ENCODE results near the gene SORCS3. TPM values are rescaled to one million over a fixed set of nuclear protein-coding genes. Genes with fewer than 3 reads are reported as not detected.

The SORCS3 gene
- total and polyA plus RNA-seq, 4 donors: 0.93 TPM; not detected in 3

DNA sequence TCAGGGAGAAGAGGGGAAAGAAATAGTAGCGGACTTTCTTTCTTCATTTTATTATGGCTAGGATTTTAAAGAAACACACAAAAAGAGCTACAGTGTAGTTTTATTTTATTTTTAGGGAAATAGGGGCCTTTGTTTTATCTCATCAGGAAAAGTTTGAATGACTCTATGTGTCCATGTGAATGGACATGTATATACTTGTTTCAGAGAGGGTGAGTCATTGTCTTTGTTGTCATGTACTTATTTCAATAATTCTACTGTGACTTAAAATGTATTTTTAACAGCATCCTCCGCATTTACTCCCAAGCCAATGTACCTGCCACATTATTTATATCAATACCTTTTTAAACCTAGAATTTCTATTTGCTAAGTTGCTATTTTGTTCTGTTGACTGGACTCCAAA lies 569.5 kb downstream of the SORCS3 start (continued):
- TF ChIP-seq RXRA (IDR thresholded peaks at IDR 0.05): no peak

DNA sequence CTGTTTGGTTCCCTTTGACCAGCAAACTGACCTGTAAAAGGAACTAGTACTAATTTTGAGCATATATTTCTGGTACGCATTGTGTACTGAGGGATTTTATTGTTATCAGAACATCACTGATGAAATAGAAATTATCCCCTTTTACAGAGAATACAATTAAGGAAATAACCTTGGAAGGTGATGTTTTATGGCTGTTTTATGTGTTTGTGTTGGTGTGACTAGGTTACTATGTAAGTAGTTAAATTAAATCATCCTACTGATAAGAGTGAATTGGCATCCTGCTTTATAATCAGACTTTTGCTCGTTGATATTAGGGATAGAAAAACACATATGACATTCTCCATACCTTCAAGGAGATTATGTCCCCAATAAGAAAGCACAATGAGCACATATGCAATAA lies 596.6 kb downstream of the SORCS3 start:
- no peaks in the 10 kb centered on the region for H3K4me1 ChIP-seq (ENCODE audit: control insufficient read depth in 4 of 4, insufficient read depth in 4 of 4, low read length in 3 of 4)
- no peaks in the 10 kb centered on the region for H3K36me3 ChIP-seq (ENCODE audit: control insufficient read depth in 4 of 4, insufficient read depth in 3 of 4, low read depth in 1 of 4, low read length in 3 of 4)
- H3K4me3 ChIP-seq (ENCODE audit: low read depth in 1 of 3, low read length in 3 of 3): no peak overlapping the region
- no peak overlapping the region for H3K9ac ChIP-seq (ENCODE audit: low read depth in 1 of 2, low read length in 2 of 2)
- no peak for TF ChIP-seq NR2F2 (IDR thresholded peaks at IDR 0.05)
- no peak for TF ChIP-seq TAF1 (conservative IDR thresholded peaks at IDR 0.05)
- TF ChIP-seq, protein P1, sequence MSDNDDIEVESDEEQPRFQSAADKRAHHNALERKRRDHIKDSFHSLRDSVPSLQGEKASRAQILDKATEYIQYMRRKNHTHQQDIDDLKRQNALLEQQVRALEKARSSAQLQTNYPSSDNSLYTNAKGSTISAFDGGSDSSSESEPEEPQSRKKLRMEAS (IDR thresholded peaks at IDR 0.05): no peak
- TF ChIP-seq HNF4A (conservative IDR thresholded peaks at IDR 0.05): no peak
- no peak for TF ChIP-seq GABPA (IDR thresholded peaks at IDR 0.05 in 1 of 2, conservative IDR thresholded peaks at IDR 0.05 in 1 of 2)
- no peak for TF ChIP-seq RAD21 (IDR thresholded peaks at IDR 0.05)
- no peak for TF ChIP-seq EGR1 (IDR thresholded peaks at IDR 0.05; ENCODE audit: low read depth in 2 of 2)
- TF ChIP-seq YY1 (IDR thresholded peaks at IDR 0.05): no peak
- TF ChIP-seq FOXA2 (IDR thresholded peaks at IDR 0.05): no peak
- no peak overlapping the region for H3K27ac ChIP-seq (ENCODE audit: low read depth in 1 of 2, low read length in 2 of 2)
- 73% methylated on average over 2 of the region's 2 CpGs for WGBS
- DNase-seq (ENCODE audit: low spot score): no peak
- H3K9me3 ChIP-seq (ENCODE audit: control insufficient read depth in 4 of 4, low read length in 3 of 4): peaks cover 0 to 2% (median 0%) of the 10 kb centered on the region in 4 donors
- peaks cover 0 to 3% (median 0%) of the 10 kb centered on the region in 4 donors for H3K27me3 ChIP-seq (ENCODE audit: control insufficient read depth in 4 of 4, insufficient read depth in 4 of 4, low read length in 3 of 4)

DNA sequence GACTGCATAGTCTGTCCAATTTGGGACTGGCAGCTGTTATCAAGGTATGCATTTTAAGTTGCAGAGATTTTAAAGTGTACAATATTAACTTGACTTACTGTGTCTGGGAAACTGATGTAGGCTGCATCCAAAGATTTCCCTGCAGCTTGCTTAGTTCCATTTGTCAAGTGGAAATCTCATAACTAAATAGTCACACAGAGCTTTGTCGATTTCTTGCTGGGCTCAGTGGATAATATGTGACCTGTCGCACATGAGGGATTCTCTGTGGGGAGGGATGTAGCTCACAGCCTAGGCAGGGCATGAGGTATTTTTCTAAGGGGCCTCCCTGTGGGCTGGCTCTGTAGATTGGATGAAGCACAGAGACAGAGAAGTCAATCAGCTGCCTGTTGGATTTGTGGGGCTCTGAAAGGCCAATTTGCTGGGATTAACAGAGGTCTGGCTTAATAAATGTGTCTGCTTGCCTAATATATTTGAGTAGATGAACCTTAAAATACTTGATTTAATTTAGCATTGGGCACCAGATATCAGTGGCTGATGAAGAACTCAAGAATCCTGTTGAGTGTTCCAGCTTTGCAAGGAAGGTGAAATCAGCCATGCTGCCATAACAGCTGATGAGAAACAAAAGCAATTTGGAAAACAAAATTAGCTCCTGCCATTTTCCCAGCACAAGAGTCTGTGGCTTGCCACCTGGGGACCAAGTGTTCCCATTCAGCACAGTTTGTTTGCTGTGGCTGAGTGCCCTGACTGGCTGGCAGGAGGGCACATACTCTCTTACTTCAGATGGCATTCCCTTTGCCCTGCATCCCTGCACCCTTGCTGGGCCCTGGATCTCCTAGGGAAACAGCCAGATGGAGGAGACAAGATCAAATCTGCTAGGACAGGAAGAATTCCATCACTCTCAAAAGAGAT lies 598.5 kb downstream of the SORCS3 start:
- peaks cover 0 to 2% (median 0%) of the 10 kb centered on the region in 4 donors for H3K9me3 ChIP-seq (ENCODE audit: control insufficient read depth in 4 of 4, low read length in 3 of 4)
- no peaks in the 10 kb centered on the region for H3K4me1 ChIP-seq (ENCODE audit: control insufficient read depth in 4 of 4, insufficient read depth in 4 of 4, low read length in 3 of 4)
- WGBS: 88% methylated on average over 2 of the region's 2 CpGs
- H3K36me3 ChIP-seq (ENCODE audit: control insufficient read depth in 4 of 4, insufficient read depth in 3 of 4, low read depth in 1 of 4, low read length in 3 of 4): no peaks in the 10 kb centered on the region
- no peak for TF ChIP-seq RXRA (IDR thresholded peaks at IDR 0.05)
- TF ChIP-seq FOXA1 (IDR thresholded peaks at IDR 0.05): no peak
- TF ChIP-seq TAF1 (conservative IDR thresholded peaks at IDR 0.05): no peak
- TF ChIP-seq FOXA2 (IDR thresholded peaks at IDR 0.05): no peak
- TF ChIP-seq HNF4G (IDR thresholded peaks at IDR 0.05): no peak
- no peak overlapping the region for H3K4me3 ChIP-seq (ENCODE audit: low read depth in 1 of 3, low read length in 3 of 3)
- H3K27me3 ChIP-seq (ENCODE audit: control insufficient read depth in 4 of 4, insufficient read depth in 4 of 4, low read length in 3 of 4): peaks cover 0 to 3% (median 0%) of the 10 kb centered on the region in 4 donors
- H3K9ac ChIP-seq (ENCODE audit: low read depth in 1 of 2, low read length in 2 of 2): no peak overlapping the region
- no peak for DNase-seq (ENCODE audit: low spot score)
- H3K27ac ChIP-seq (ENCODE audit: low read depth in 1 of 2, low read length in 2 of 2): no peak overlapping the region

DNA sequence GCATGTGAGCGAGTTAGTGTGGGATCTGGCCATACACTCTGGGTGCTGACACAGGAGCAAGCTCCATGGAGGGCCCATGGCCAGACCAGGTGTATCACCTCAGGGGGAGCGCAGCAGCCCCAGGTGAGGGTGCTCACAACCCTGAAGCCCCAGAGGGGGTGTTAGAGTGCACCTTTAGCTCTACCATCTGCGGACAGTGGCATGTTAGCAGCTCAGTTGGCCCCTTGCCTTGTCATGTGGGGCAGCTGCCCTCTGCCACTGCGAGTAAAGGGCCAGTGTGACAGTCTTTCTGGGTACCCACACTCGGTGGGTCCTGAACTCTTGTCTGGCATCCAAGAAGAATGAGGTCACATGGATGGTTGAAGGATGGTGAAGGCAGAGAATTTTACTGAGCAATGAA lies 600.2 kb downstream of the SORCS3 start:
- WGBS: 95% methylated on average over 5 of the region's 5 CpGs
- Histone ChIP-seq H3K4me1 (ENCODE audit: control insufficient read depth in 4 of 4, insufficient read depth in 4 of 4, low read length in 3 of 4) (no peaks in the 10 kb centered on the region), H3K36me3 (ENCODE audit: control insufficient read depth in 4 of 4, insufficient read depth in 3 of 4, low read depth in 1 of 4, low read length in 3 of 4) (no peaks in the 10 kb centered on the region), H3K4me3 (ENCODE audit: low read depth in 1 of 3, low read length in 3 of 3) (no peak overlapping the region), H3K9ac (ENCODE audit: low read depth in 1 of 2, low read length in 2 of 2) (no peak overlapping the region), H3K27me3 (ENCODE audit: control insufficient read depth in 4 of 4, insufficient read depth in 4 of 4, low read length in 3 of 4) (peaks cover 0 to 3% (median 0%) of the 10 kb centered on the region in 4 donors), H3K27ac (ENCODE audit: low read depth in 1 of 2, low read length in 2 of 2) (no peak overlapping the region), H3K9me3 (ENCODE audit: control insufficient read depth in 4 of 4, low read length in 3 of 4) (no peaks in the 10 kb centered on the region)
- TF ChIP-seq FOXA1 (IDR thresholded peaks at IDR 0.05) (no peak), HNF4G (IDR thresholded peaks at IDR 0.05) (no peak)
- DNase-seq (ENCODE audit: low spot score): no peak
